DMS114 treated with DMSO at 0.1 percent for 48 hours (cell line): ENCODE results near the gene YLPM1.

ENCODE experiments used
- DNase-seq: peaks from one replicate; lab custom pipeline; 2025; ENCODE audit not compliant: unreplicated experiment; lab: John Stamatoyannopoulos, UW

YLPM1 gene

GRCh38 chr14:74841230-74842207 lies 78.4 kb downstream of the YLPM1 start:
- DNase-seq: no peak

GRCh38 chr14:74843653-74844052 lies 80.5 kb downstream of the YLPM1 start:
- no peak for DNase-seq

- DNase-seq: no peak
Observed at GRCh38 chr14:74846168-74846567, 83.1 kb downstream of the YLPM1 start.

- no peak for DNase-seq
Observed at GRCh38 chr14:74846968-74847665, 84.0 kb downstream of the YLPM1 start.

- no peak for DNase-seq
Observed at GRCh38 chr14:74848768-74849167, 85.7 kb downstream of the YLPM1 start.

- DNase-seq: no peak
Observed at GRCh38 chr14:74852922-74853530, 89.9 kb downstream of the YLPM1 start.

- no peak for DNase-seq
Observed at GRCh38 chr14:74853581-74853980, 90.5 kb downstream of the YLPM1 start.

- DNase-seq: no peak
Observed at GRCh38 chr14:74855021-74855420, 91.9 kb downstream of the YLPM1 start.

- no peak for DNase-seq
Observed at GRCh38 chr14:74855945-74856344, 92.8 kb downstream of the YLPM1 start.

- no peak for DNase-seq
Observed at GRCh38 chr14:74856366-74856765, 93.2 kb downstream of the YLPM1 start.

- DNase-seq: no peak
Observed at GRCh38 chr14:74858022-74858421, 94.9 kb downstream of the YLPM1 start.

GRCh38 chr14:74859757-74860552 lies 96.8 kb downstream of the YLPM1 start:
- DNase-seq: no peak

- DNase-seq: peak; percentile 42
Observed at GRCh38 chr14:74860899-74861733, 98.0 kb downstream of the YLPM1 start.

- no peak for DNase-seq
Observed at GRCh38 chr14:74861734-74862090, 98.6 kb downstream of the YLPM1 start.

- no peak for DNase-seq
Observed at GRCh38 chr14:74863274-74863673, 100.2 kb downstream of the YLPM1 start.

GRCh38 chr14:74864198-74864597 lies 101.1 kb downstream of the YLPM1 start:
- no peak for DNase-seq

GRCh38 chr14:74865156-74865555 lies 102.0 kb downstream of the YLPM1 start:
- DNase-seq: no peak

- no peak for DNase-seq
Observed at GRCh38 chr14:74866708-74867389, 103.7 kb downstream of the YLPM1 start.

- no peak for DNase-seq
Observed at GRCh38 chr14:74867673-74868072, 104.6 kb downstream of the YLPM1 start.

GRCh38 chr14:74868739-74869138 lies 105.6 kb downstream of the YLPM1 start:
- no peak for DNase-seq
